DND-41 (cell line): ENCODE data around the gene CACNA2D3.

Experiments used
- ATAC-seq: fragments of 200-7000 bp; cut with Tn5 transposase; 3 replicates; pipeline ENCODE4 v1.9.1; 2021; ENCODE audit warnings: low read depth; ENCODE audit not compliant: insufficient read depth
- DNase-seq: peaks from one replicate; pipeline ENCODE4 v3.0.0-alpha.2; 2020
- H2AFZ ChIP-seq: 2 replicates; pipeline ENCODE4 v1.6.0; 2012; ENCODE audit warnings: low read depth, low read length
- H3K27ac ChIP-seq: 2 replicates; pipeline ENCODE4 v1.5.1; 2012; ENCODE audit warnings: low read length, inconsistent platforms
- H3K27me3 ChIP-seq: fragments of 200-600 bp; sonication (generic); 2 replicates; pipeline ENCODE4 v1.6.0; 2012; ENCODE audit warnings: low read length, mild to moderate bottlenecking, inconsistent platforms; ENCODE audit not compliant: insufficient read depth, poor library complexity
- H3K36me3 ChIP-seq: 2 replicates; pipeline ENCODE4 v1.5.1; 2012; ENCODE audit warnings: low read length, inconsistent platforms; ENCODE audit not compliant: insufficient read depth
- H3K4me1 ChIP-seq: 2 replicates; pipeline ENCODE4 v1.5.1; 2012; ENCODE audit warnings: mild to moderate bottlenecking, low read length; ENCODE audit not compliant: insufficient read depth
- H3K4me2 ChIP-seq: 2 replicates; pipeline ENCODE4 v1.6.0; 2012; ENCODE audit warnings: mild to moderate bottlenecking, moderate library complexity, low read length, inconsistent platforms; ENCODE audit not compliant: insufficient read depth
- H3K4me3 ChIP-seq, 2 experiments: fragments of 200-600 bp in 1 of 2; shearing (Covaris generic) in 1 of 2; 2 replicates each; pipeline ENCODE4 v1.5.1; 2012 to 2016; ENCODE audit warnings: inconsistent platforms in 2 of 2, low read length in 2 of 2, mild to moderate bottlenecking in 2 of 2, low read depth in 1 of 2, moderate library complexity in 1 of 2
- H3K79me2 ChIP-seq: 2 replicates; pipeline ENCODE4 v1.6.0; 2012; ENCODE audit warnings: low read length, inconsistent platforms; ENCODE audit not compliant: insufficient read depth
- H3K9ac ChIP-seq: 2 replicates; pipeline ENCODE4 v1.6.0; 2012; ENCODE audit warnings: low read depth, mild to moderate bottlenecking, inconsistent platforms, low read length, moderate library complexity
- H3K9me3 ChIP-seq: 2 replicates; pipeline ENCODE4 v1.5.1; 2012; ENCODE audit warnings: low read length, moderate library complexity, mild to moderate bottlenecking, inconsistent platforms; ENCODE audit not compliant: insufficient read depth, severe bottlenecking
- H4K20me1 ChIP-seq: 2 replicates; pipeline ENCODE4 v1.6.0; 2012; ENCODE audit warnings: low read length; ENCODE audit not compliant: insufficient read depth
- EZH2 ChIP-seq: IDR thresholded peaks from 3 replicates; pipeline ENCODE4 v1.6.1; 2012; ENCODE audit warnings: borderline replicate concordance, low read depth, mild to moderate bottlenecking, moderate library complexity, low read length, inconsistent platforms; ENCODE audit not compliant: severe bottlenecking
- TF ChIP-seq, protein P1 (sequence below): IDR thresholded peaks from 2 replicates; pipeline ENCODE4 v1.5.1; 2012; ENCODE audit warnings: borderline replicate concordance, low read length, moderate library complexity, mild to moderate bottlenecking; ENCODE audit not compliant: poor library complexity, severe bottlenecking; ENCODE audit errors: extremely low read depth

CACNA2D3 gene

DNA sequence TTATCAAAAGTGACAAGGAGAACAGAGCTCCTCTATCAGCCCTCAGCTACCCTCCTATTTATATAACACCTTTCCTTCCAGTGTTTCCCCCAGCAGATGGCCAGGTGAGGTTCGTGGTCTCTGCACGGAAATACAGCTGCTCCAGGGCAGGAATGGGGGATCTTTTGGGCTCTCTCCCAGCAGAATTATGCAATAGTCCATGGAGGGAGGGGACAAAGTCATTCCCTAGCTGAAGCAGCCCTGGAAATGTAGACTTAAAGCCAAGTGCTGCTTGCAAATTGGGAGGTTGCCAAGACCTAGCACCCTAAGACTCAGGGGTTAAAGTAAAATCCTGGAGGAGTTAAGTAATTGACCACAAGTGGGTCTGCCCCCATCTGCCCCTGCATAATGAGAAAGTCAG is 549.2 kb downstream of the CACNA2D3 start:
- no peaks in the 10 kb centered on the region for H3K79me2 ChIP-seq
- H3K4me2 ChIP-seq = no peak overlapping the region
- no peaks in the 10 kb centered on the region for H3K9me3 ChIP-seq
- no peak for TF ChIP-seq EZH2
- TF ChIP-seq, protein P1, sequence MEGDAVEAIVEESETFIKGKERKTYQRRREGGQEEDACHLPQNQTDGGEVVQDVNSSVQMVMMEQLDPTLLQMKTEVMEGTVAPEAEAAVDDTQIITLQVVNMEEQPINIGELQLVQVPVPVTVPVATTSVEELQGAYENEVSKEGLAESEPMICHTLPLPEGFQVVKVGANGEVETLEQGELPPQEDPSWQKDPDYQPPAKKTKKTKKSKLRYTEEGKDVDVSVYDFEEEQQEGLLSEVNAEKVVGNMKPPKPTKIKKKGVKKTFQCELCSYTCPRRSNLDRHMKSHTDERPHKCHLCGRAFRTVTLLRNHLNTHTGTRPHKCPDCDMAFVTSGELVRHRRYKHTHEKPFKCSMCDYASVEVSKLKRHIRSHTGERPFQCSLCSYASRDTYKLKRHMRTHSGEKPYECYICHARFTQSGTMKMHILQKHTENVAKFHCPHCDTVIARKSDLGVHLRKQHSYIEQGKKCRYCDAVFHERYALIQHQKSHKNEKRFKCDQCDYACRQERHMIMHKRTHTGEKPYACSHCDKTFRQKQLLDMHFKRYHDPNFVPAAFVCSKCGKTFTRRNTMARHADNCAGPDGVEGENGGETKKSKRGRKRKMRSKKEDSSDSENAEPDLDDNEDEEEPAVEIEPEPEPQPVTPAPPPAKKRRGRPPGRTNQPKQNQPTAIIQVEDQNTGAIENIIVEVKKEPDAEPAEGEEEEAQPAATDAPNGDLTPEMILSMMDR = no peak
- ATAC-seq (no peak), DNase-seq (no peak)
- no peak overlapping the region for H3K9ac ChIP-seq
- no peaks in the 10 kb centered on the region for H4K20me1 ChIP-seq
- H3K4me3 ChIP-seq = no peak overlapping the region
- H3K36me3 ChIP-seq = no peaks in the 10 kb centered on the region
- H3K4me1 ChIP-seq = no peaks in the 10 kb centered on the region
- H2AFZ ChIP-seq = no peak overlapping the region
- no peak overlapping the region for H3K27ac ChIP-seq
- H3K27me3 ChIP-seq = peaks cover 3% of the 10 kb centered on the region

DNA sequence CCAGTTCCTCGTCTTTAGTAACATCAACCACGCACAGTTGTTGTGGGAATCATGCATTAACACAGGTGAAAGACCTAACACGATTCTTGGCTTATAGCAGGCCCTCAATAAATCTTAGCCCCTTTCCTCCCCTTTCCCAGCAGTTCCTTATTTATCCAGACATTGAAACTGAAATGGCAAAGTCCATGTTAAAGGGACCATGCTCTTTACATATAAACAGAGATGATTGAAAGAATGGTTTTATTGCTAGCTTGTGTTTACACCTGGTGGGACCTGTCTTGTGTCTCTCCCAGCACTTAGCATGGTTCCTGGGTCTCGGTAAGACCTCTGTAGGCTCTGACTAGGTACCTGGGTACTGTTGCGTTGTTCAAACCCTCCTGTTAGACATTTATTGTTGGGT is 553.7 kb downstream of the CACNA2D3 start:
- TF ChIP-seq, protein P1 = no peak
- TF ChIP-seq EZH2 = no peak

DNA sequence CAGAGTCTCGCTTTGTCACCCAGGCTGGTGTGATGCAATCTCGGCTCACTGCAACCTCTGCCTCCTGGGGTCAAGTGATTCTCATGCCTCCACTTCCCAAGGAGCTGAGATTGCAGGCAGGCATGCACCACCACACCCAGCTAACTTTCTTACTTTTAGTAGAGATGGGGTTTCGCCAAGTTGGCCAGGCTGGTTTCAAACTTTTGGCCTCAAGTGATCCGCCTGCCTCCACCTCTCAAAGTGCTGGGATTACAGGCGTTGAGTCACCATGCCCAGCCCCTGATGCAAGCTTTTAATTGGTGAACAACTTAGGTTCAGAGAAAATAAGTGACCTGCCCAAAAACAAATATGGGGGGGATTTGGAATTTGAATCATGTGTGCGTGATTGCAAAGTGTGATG is 559.4 kb downstream of the CACNA2D3 start:
- Histone ChIP-seq H4K20me1 (no peaks in the 10 kb centered on the region), H3K36me3 (no peaks in the 10 kb centered on the region), H3K27ac (no peak overlapping the region), H3K79me2 (no peaks in the 10 kb centered on the region), H3K4me1 (no peaks in the 10 kb centered on the region), H3K9ac (no peak overlapping the region), H3K27me3 (no peaks in the 10 kb centered on the region), H3K9me3 (no peaks in the 10 kb centered on the region), H3K4me2 (no peak overlapping the region), H2AFZ (no peak overlapping the region), H3K4me3 (no peak overlapping the region)
- no peak for TF ChIP-seq EZH2
- TF ChIP-seq, protein P1 = no peak
- no peak for ATAC-seq
- no peak for DNase-seq

More for the DNA sequence above, 553.7 kb downstream of the CACNA2D3 start:
- ATAC-seq (no peak), DNase-seq (no peak)
- Histone ChIP-seq H3K27ac (no peak overlapping the region), H3K9ac (no peak overlapping the region), H3K36me3 (no peaks in the 10 kb centered on the region), H3K27me3 (no peaks in the 10 kb centered on the region), H3K4me1 (no peaks in the 10 kb centered on the region), H3K79me2 (no peaks in the 10 kb centered on the region), H4K20me1 (no peaks in the 10 kb centered on the region), H2AFZ (no peak overlapping the region), H3K9me3 (no peaks in the 10 kb centered on the region), H3K4me3 (no peak overlapping the region), H3K4me2 (no peak overlapping the region)

DNA sequence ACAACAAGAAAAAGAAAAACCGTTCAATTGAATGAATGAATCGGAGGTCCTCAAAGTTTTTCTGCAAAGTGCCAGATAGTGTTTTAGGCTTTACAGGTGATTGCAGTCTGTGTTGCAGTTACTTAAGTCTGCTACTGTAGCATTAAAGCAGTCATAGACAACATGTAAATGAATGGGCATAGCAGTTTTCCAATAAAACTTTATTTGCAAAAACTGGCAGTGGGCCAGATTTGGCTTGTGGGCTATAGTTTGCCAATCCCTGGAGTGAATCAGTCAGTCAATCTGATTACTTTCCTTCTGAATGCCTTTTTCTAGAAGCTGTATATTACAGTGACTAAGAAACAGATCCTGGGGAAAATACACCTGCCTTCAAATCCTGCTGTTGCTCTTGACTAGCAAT is 562.9 kb downstream of the CACNA2D3 start:
- no peaks in the 10 kb centered on the region for H3K9me3 ChIP-seq
- no peak overlapping the region for H3K27ac ChIP-seq
- H3K4me1 ChIP-seq = no peaks in the 10 kb centered on the region
- no peak overlapping the region for H3K4me2 ChIP-seq
- DNase-seq = no peak
- ATAC-seq = no peak
- no peak overlapping the region for H2AFZ ChIP-seq
- H3K9ac ChIP-seq = no peak overlapping the region
- H3K36me3 ChIP-seq = no peaks in the 10 kb centered on the region
- H3K27me3 ChIP-seq = no peaks in the 10 kb centered on the region
- no peak overlapping the region for H3K4me3 ChIP-seq
- H3K79me2 ChIP-seq = no peaks in the 10 kb centered on the region
- H4K20me1 ChIP-seq = no peaks in the 10 kb centered on the region
- no peak for TF ChIP-seq EZH2
- TF ChIP-seq, protein P1 = no peak
